ENCODE measurements around the gene APBB1.

The APBB1 gene

DNA sequence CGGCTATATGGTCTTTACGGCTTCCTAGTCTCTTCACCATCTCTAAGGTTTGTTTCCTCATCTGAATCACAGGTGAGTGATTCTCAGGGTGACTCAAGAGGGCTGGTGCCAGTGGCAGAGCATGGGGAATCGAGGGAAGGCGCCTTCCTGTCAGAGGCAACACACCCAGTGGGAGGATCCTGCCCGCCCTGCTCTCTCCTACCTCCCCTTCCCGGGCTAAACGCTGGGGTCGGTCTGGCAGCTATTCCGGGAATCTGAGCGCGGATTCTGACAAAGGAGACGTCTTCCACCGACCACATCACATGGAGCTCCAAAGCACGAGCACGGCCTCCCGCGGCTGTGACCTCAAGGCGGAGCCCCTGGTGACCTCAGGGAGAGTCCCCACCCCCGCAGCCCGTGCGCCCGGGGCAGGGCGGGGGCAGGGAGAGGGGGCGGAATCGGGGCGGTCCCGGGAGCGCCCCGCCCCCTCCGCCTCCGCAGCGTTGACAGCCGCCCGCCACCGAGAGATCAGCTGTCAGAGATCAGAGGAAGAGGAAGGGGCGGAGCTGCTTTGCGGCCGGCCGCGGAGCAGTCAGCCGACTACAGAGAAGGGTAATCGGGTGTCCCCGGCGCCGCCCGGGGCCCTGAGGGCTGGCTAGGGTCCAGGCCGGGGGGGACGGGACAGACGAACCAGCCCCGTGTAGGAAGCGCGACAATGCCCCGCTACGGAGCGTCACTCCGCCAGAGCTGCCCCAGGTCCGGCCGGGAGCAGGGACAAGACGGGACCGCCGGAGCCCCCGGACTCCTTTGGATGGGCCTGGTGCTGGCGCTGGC, 28.8 kb downstream of the APBB1 start, which contains the start of gene SMPD1:
TSS of gene SMPD1 (plus strand) at position 570 of the 813 bp plus-strand sequence. CDS start at position 695, 125 bp downstream.
- DNase-seq: peak; percentile 97

DNA sequence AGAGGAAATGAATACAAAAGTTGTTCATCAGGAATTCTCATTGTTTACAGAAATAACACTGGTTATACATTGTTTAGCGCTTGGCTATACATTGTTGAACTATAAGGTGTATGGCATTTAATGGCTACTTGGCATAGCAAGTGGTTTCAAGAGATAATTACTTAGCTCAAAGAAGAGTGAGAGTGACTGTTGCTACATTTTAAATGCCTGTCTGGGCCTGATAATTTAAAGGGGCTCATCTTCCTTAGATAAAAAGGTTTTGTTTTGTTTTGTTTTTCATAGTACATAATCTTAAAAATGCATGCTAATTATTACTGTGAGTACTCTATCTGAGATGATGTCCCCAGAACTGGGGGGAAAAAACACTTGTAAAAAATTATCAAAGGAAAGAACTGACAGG, 30.1 kb downstream of the APBB1 start:
- no peak for DNase-seq

- DNase-seq: no peak
These were observed 30.9 kb downstream of the APBB1 start for GRCh38 chr11:6387811-6388599.

GRCh38 chr11:6385046-6385777, 33.7 kb downstream of the APBB1 start:
- no peak for DNase-seq

DNA sequence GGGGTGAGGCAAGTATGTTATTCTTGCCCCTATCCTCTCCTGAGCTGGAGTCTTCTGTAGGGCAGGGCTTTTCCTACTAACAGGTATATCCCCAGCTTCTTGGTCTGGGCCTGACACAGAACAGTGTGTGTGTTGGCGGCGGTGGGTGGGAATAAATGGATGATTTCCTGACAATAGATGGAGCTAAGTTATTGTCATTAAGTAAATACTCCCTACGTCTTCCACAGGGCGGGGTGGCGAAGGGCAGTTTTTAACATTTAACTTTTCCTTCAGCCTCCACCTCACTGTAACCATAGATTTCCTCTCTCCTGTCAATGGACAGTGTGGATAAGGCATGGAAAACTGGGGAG, 40.3 kb downstream of the APBB1 start:
- peak; percentile 63 for DNase-seq

- DNase-seq: peak; percentile 63
These were observed 40.8 kb downstream of the APBB1 start for GRCh38 chr11:6377902-6378639.

GRCh38 chr11:6371825-6372224, 47.1 kb downstream of the APBB1 start:
- DNase-seq: no peak

GRCh38 chr11:6365659-6366058, 53.2 kb downstream of the APBB1 start:
- DNase-seq: no peak

DNA sequence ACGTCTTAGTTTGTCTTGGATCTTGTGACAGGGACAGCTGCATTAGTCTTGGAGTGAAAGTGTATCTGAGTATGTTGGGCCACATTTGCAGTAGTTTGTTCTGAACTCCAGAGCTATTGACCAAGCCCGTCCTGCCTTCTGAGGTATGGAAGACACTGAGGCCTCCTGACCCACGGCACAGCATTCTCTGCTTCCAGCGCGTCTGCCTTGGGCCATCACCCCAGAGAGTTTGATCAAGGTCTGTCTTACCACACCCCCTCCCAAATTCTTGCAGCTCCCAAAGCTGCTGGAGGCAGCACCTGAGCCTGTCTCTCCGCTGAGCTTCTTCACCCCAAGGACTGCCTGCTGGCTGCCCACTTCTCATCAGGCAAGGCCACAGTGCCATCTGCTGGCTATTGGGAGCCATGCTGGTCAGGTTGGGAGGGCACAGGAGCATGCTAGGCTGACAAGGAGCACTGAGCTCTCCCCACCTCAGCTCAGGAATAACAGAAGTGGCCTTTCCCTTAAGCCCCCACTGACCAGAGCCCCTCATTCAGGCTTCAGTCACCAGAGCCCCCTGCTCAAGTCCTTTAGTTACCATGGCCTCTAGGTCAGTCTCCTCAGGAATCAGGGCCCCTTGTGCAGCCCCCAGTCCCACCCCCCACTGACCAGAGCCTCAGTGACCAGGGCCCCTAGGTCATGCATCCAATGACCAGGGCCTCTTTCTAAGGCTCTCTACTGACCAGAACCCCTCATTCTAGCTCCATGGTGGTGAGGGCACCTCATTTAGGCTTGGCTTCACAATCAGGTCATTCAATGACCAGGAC, 55.8 kb downstream of the APBB1 start:
- DNase-seq: peak; percentile 78

DNA sequence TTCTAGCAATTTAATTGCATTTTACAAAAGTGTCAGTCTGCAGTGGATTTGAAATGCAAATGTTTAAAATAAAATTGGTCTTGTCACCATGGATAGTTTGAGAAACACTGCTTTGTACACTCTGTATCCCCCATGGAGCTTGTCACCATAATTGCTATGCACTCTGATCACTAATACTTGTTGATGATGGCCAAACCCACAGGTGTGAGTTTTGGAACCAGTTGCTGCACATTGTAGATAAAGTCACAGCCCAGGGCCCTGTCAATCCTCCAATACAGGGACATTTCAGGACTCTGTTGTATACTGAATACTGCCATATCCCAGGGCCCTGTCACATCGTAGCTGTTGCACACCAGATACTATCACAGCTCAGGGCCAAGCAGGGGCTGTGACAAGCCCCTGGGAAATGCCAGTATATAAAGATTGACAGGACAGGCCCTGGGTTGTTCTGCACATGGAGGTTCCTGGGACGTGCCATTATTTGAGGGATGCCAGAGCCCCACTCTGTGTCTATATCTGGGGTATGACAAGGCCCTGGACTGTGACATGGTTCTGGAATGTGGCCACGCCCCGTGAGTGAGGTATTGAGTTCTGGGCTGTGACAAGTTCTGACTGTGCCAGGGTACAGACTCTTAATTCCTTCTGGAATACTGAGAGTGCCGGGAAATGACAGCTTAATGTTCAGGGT, 56.6 kb downstream of the APBB1 start:
- DNase-seq: no peak

GRCh38 chr11:6360183-6360582, 58.7 kb downstream of the APBB1 start:
- no peak for DNase-seq

DNA sequence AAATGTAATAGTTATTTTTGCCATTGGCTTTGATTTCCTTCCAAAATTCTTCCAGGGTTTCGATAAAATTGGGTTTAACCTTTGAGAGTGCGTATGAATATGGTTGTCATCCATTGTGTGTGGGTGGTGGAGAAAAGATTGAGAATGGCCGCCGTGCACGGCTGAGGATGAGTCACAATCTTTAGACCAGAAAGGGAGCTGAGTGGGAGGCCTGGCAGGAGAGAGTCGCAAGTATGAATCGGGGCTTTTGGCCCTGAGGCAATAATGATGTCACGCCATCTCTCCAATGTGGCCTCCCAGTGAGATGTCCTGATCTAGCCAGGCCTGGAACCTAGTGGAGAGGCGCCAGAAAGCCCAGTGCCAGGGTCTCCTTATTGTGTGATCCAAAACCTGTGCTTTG, 61.7 kb downstream of the APBB1 start:
- DNase-seq: no peak

DNA sequence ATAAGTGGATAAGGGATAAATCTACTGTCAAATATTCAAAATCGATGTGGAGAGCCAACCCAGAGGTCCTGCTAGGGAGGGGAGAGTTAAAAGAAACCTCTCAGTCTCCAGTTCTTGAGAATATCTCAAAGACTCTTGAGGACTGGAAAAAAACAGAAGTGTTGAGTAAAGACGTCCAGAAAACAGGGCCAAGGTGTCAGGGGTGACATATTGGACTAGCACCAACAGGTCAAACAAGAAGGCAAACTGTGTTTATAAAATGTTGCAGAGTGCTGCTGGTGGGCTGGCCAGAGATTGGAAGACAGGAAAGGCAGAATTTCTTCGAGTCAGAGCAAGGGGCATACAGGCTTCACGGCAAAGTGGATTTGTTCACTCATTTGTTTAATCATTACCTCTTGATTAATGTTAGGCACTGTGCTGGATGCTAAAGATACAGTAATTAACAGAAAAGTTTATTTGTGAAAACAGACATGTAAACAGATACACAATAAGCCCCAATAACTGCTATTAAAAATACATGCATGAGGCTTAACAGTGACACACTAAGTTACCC, 62.3 kb downstream of the APBB1 start:
- no peak for DNase-seq

- DNase-seq: no peak
These were observed 64.0 kb downstream of the APBB1 start for GRCh38 chr11:6354651-6355485.

DNA sequence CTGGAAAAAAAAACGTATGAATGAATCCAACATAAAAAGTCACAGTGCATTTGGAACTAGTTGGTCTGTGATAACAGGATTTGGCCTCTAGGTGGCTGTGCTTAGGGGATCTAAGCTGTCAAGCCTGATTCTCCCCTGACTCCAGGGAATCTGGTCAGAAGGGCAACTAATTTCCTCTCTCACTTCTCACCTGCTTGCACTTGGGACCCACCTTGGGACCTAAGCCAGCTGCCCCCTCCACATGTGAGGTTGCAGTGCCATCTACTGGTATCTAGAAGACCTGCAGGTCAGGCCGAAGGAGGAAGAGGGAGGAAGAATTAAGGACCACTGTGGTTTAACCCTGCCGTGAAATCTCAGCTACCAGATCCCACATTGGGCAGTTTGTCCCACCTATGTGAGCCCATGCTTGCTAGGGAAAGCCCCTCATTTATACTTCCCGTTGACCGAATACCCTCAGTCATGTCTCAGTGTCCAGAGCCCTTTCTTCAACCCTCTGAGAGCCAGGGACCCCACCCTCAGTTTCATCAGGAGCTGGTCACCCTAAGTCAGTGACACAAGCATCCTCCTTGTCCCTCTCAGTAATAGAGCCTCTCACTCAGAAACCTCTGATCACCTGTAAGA, 65.4 kb downstream of the APBB1 start:
- DNase-seq: peak; percentile 96

GRCh38 chr11:6351782-6352382, 67.0 kb downstream of the APBB1 start:
- DNase-seq: no peak

GRCh38 chr11:6350486-6350885, 68.4 kb downstream of the APBB1 start:
- DNase-seq: no peak

GRCh38 chr11:6350043-6350442, 68.9 kb downstream of the APBB1 start:
- no peak for DNase-seq

- no peak for DNase-seq
These were observed 73.5 kb downstream of the APBB1 start for GRCh38 chr11:6345366-6345765.

Data from NCI-H146 (cell line).